Effector memory CD8-positive, alpha-beta T cell (primary cell): ENCODE results near the gene MT1A.

ENCODE experiments used
- ATAC-seq: fragments of 150-1000 bp; cut with Tn5 transposase; replicated peaks from 2 replicates; pipeline ENCODE4 v1.10.0; 2021; ENCODE audit warnings: mild to moderate bottlenecking, moderate library complexity
- DNase-seq, 3 experiments: peaks; one replicate each; pipeline ENCODE4 v3.0.0; 2021
- H3K27ac Mint-ChIP-seq, 2 donors: one replicate each; pipeline ENCODE4 v1.8.0; 2022; ENCODE audit warnings: mild to moderate bottlenecking in 2 of 2, mixed read lengths in 2 of 2, moderate library complexity in 2 of 2
- H3K27me3 Mint-ChIP-seq, 2 donors: one replicate each; pipeline ENCODE4 v1.8.0; 2022; ENCODE audit warnings: mixed read lengths in 2 of 2
- H3K36me3 Mint-ChIP-seq: one replicate; pipeline ENCODE4 v1.8.0; 2022; ENCODE audit warnings: mild to moderate bottlenecking, moderate library complexity, mixed read lengths; ENCODE audit not compliant: insufficient read depth
- H3K4me1 Mint-ChIP-seq, 2 donors: one replicate each; pipeline ENCODE4 v1.8.0; 2022; ENCODE audit warnings: low read depth in 2 of 2, mixed read lengths in 2 of 2
- H3K4me3 Mint-ChIP-seq, 2 donors: one replicate each; pipeline ENCODE4 v1.8.0; 2022; ENCODE audit warnings: mild to moderate bottlenecking in 2 of 2, mixed read lengths in 2 of 2, moderate library complexity in 2 of 2
- H3K9me3 Mint-ChIP-seq, 2 donors: one replicate each; pipeline ENCODE4 v1.8.0; 2022; ENCODE audit warnings: mixed read lengths in 2 of 2

Gene MT1A

DNA sequence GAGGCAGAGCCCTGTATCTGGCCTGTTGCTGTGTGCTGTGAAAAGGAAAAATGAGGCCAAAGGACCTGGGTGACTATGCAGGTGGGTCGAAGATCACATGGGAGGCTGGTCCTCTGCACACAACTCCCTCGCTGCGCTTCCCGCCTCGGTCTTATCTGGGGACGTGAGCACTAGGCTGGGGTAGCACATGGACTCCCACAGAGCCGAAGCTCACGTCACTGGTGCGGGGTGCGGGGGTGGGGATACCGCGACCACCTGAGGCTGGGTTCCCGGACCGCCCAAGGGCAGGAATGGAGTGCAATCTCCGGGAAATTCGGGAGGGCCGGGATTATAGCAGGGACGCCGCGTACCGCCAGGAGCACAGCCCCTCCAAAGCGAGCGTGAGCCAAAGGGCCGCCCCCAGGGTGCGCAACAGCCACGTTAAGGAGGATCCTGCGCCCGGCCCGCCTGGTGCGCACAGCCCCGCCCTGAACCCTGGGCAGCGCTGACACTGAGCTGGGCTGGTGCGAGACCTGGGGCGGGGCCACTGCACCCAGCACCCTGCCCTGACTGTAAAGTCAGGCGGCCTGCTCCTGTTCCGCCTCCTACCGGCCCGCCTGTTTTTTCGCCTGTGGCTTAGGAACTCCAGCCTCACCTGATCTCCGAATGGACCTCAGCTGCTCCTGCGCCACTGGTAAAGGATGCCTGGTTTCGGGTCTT is 4.8 kb downstream of the MT1A start:
- Mint-ChIP-seq H3K36me3 (no peaks in the 10 kb centered on the region), H3K4me1 (peaks cover 17% of the 10 kb centered on the region in 2 donors), H3K4me3 (peak overlapping the region; percentile 75), H3K27me3 (peaks cover 29 to 41% of the 10 kb centered on the region in 2 donors), H3K9me3 (no peaks in the 10 kb centered on the region), H3K27ac (peak overlapping the region in 1 of 2 donors; percentile 81)
- peak; percentile 73 to 76 (median 74) for DNase-seq
- ATAC-seq = peak; percentile 100

DNA sequence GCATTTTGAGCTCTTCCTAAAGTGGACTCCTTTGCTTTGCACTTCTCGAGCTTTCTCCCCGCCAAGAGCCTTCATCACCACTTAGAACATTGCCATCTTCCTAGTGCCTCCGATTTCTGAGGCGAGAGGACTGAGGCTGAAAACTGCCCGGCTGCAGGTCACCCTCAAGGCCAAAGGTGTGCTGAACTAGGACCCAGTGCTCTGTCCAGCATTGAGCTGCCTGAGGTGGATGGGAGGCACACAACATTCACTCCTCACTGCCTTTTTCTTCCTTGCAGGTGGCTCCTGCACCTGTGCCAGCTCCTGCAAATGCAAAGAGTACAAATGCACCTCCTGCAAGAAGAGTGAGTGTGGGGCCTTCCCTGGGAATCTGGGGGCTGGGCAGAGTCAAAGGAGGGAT is 5.4 kb downstream of the MT1A start:
- ATAC-seq = no peak
- Mint-ChIP-seq H3K9me3 (no peaks in the 10 kb centered on the region), H3K27ac (peak overlapping the region in 1 of 2 donors; percentile 81), H3K27me3 (peaks cover 23 to 41% of the 10 kb centered on the region in 2 donors), H3K4me1 (peaks cover 17% of the 10 kb centered on the region in 2 donors), H3K36me3 (no peaks in the 10 kb centered on the region), H3K4me3 (peak overlapping the region; percentile 75)
- DNase-seq = no peak

DNA sequence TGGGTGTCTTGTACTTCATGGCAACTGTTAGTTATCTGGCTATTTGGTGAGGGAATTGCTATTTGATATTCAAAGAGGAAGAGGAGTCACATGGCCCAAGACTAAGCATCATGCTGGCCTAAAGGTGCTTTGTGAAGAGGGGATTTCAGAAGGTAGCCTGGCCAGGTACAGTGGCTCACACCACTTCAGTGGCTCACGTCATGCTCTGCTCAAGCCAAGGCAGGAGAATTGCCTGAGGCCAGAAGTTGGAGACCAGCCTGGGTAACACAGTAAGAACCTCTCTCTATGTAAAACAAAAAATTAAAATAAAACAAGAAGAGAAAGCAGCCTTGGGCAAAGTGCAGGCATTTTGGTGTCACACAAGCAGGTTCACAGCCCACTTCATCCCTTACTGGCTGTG is 6.8 kb downstream of the MT1A start:
- H3K9me3 Mint-ChIP-seq = no peaks in the 10 kb centered on the region
- H3K27me3 Mint-ChIP-seq = peaks cover 9 to 36% of the 10 kb centered on the region in 2 donors
- ATAC-seq (no peak), DNase-seq (no peak)
- no peak overlapping the region for H3K4me3 Mint-ChIP-seq
- H3K27ac Mint-ChIP-seq = peak overlapping the region in 1 of 2 donors; percentile 25
- H3K4me1 Mint-ChIP-seq = peaks cover 17% of the 10 kb centered on the region in 2 donors
- no peaks in the 10 kb centered on the region for H3K36me3 Mint-ChIP-seq

DNA sequence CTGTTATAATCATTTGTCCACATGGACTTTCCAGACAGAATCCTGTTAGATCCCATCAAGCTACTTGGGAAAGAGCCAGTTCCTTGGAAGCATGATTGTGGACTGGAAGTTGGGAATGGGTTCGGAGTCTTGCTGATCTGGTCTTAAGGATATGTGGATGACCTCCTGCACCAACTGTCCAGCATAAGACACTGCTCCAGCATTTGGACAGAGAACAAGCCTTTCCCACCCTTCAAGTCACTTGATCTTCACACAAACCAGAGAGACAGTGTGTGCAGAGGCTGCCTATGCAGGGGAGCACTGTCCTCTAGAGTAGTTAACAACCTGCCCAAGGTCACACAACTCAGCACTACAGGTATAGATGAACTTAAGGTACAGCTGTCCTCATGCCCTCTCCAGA is 7.4 kb downstream of the MT1A start:
- no peak for ATAC-seq

DNA sequence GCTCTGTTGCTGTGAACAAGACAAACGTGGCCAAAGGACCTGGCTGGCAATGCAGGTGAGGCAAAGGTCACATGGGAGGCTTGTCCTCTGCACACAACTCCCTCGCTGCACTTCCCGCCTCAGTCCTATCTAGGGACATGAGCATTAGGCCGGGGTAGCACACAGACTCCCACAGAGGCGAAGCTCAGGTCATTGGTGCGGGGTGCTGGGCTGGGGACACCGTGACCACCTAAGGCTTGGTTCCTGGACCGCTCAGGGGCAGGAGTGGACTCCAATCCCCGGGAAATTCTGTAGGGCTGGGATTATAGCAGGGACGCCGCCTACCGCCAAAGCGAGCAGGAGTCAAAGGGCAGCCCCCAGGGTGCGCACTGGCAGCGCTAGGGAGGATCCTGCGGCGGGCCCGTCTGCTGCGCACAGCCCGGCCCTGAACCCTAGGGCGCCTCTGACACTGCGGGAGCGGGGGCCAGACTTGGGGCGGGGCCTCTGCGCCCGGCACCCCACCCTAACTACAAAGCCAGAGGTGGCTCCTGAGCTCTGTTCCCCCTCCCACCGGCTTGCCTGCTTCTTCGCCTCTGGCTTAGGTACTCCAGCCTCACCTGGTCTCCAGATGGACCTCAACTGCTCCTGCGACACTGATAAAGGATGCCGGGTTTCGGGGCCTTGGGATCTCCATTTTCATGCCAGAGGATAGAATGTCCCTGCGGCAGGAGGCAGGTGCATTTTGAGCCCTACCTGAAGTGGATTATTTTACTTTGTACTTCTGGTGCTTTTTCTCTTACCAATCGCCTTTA is 9.4 kb downstream of the MT1A start:
- H3K27ac Mint-ChIP-seq = no peak overlapping the region
- H3K36me3 Mint-ChIP-seq = no peaks in the 10 kb centered on the region

More for the DNA sequence above, 7.4 kb downstream of the MT1A start:
- Mint-ChIP-seq H3K9me3 (no peaks in the 10 kb centered on the region), H3K4me3 (no peak overlapping the region), H3K4me1 (peaks cover 17% of the 10 kb centered on the region in 2 donors), H3K27me3 (peaks cover 3 to 36% of the 10 kb centered on the region in 2 donors), H3K27ac (no peak overlapping the region), H3K36me3 (no peaks in the 10 kb centered on the region)
- DNase-seq = no peak

DNA sequence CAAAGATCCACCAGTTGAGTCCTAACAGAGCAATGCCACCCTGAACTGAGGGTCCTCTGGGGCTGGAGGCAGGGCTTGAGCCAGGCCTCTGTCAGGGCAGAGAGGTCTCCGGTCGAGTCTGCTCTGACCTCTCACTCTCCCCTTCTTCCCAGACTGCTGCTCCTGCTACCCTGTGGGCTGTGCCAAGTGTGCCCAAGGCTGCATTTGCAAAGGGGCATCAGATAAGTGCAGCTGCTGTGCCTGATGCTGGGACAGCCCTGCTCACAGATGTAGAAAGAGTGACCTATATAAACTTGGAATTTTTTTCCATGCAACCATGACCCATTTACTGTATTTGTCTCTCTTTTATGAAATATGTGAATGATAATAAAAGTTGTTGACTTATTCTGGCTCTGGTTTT is 10.8 kb downstream of the MT1A start:
- H3K27me3 Mint-ChIP-seq = peaks cover 0 to 58% of the 10 kb centered on the region in 2 donors
- DNase-seq (no peak), ATAC-seq (no peak)
- H3K4me3 Mint-ChIP-seq = no peak overlapping the region
- H3K36me3 Mint-ChIP-seq = no peaks in the 10 kb centered on the region
- H3K4me1 Mint-ChIP-seq = peaks cover under 1% of the 10 kb centered on the region in 2 donors
- no peaks in the 10 kb centered on the region for H3K9me3 Mint-ChIP-seq
- H3K27ac Mint-ChIP-seq = no peak overlapping the region

More for the DNA sequence above, 9.4 kb downstream of the MT1A start:
- no peaks in the 10 kb centered on the region for H3K9me3 Mint-ChIP-seq
- H3K4me3 Mint-ChIP-seq = no peak overlapping the region
- no peak for DNase-seq
- H3K4me1 Mint-ChIP-seq = peaks cover 13% of the 10 kb centered on the region in 2 donors
- peaks cover 0 to 52% of the 10 kb centered on the region in 2 donors for H3K27me3 Mint-ChIP-seq
- ATAC-seq = no peak

DNA sequence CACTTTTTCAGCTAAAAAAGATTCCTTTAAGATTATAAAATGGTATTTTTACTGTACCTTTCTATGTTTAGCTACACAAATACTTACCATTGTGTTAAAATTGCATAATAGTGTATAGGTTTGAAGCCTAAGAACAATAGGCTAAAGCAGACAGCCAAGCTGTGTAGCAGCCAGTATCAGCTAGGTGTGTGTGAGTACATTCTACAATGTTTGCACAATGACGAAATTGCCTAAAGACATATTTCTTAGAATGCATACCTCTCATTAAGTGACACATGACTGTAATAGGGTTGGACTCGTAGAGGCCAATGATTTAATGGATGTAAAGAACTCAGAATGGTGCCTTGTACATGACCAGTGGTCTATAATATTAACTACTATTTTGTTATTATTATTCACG is 11.4 kb downstream of the MT1A start:
- DNase-seq = no peak
- no peak for ATAC-seq

DNA sequence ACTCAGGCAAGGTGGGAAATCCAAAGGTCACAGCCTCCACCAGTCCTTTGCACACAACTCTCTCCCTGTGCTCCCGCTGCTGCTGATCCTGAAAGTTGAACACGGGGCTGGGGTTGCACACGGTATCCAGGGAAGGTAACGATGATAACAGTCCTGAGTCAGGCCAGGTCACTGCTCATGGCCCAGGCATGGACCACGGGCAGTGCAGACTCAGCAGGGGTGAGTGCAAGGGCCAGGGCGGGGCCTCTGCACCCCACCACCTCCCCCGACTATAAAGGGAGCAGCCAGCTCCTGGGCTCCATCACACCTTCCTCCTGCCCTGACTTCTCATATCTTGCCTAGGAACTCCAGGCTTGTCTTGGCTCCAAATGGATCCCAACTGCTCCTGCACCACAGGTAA is 13.1 kb downstream of the MT1A start, which contains the start of gene MT1B:
Gene MT1B, plus strand, starts transcription at position 301 of the 400 bp plus-strand sequence. Its CDS starts 68 bp downstream, at position 369.
- Mint-ChIP-seq H3K36me3 (no peaks in the 10 kb centered on the region), H3K4me1 (no peaks in the 10 kb centered on the region), H3K27ac (no peak within 1 kb of the TSS), H3K9me3 (no peaks in the 10 kb centered on the region), H3K27me3 (peaks cover 0 to 58% of the 10 kb centered on the region in 2 donors), H3K4me3 (no peak within 1 kb of the TSS)
- no peak for ATAC-seq
- no peak for DNase-seq

More for the DNA sequence above, 11.4 kb downstream of the MT1A start:
- H3K36me3 Mint-ChIP-seq = no peaks in the 10 kb centered on the region
- no peaks in the 10 kb centered on the region for H3K9me3 Mint-ChIP-seq
- no peak overlapping the region for H3K27ac Mint-ChIP-seq
- peaks cover 0 to 58% of the 10 kb centered on the region in 2 donors for H3K27me3 Mint-ChIP-seq
- H3K4me3 Mint-ChIP-seq = no peak overlapping the region
- no peaks in the 10 kb centered on the region for H3K4me1 Mint-ChIP-seq

DNA sequence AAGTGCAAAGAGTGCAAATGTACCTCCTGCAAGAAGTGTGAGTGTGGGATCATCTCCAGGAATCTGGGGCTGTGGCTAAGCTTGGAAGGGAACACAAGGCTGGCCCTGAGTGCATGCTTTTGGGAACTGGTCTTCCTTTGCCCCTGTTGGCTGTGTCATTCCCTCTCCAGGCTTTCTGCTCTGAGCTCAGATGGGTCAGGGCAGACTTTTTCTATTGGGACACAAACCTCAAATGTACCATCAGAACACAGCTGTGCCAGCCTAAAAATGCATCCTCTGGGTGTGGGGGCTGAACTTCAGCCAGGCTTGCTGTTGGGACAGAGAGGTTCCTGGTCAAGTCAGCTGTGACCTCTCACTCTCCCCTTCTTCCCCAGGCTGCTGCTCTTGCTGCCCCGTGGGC is 14.1 kb downstream of the MT1A start:
- Mint-ChIP-seq H3K36me3 (peaks cover 6% of the 10 kb centered on the region), H3K27ac (no peak overlapping the region), H3K27me3 (peaks cover 0 to 50% of the 10 kb centered on the region in 2 donors), H3K4me3 (no peak overlapping the region), H3K4me1 (peaks cover 0 to 4% of the 10 kb centered on the region in 2 donors), H3K9me3 (no peaks in the 10 kb centered on the region)
- no peak for DNase-seq
- no peak for ATAC-seq

DNA sequence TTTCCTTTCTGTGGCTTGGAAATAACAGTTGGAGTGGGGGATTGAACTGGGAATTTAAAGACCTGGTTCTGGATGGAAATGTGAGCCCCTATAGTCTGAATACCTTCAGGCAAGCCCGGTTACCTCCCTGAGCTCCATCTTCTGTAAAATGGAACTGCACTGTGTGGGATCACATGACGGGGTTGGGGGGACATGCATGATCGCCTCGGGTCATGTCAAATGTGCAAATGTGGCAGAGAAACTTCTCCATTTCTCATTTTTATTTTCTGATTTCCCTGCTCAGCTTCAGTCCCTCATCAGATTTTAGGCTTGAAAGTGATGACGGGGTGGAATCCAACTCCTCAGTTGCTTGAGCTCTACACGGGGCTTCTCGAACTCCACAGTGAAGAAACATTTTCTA is 14.8 kb downstream of the MT1A start:
- peaks cover 0 to 46% of the 10 kb centered on the region in 2 donors for H3K27me3 Mint-ChIP-seq
- H3K27ac Mint-ChIP-seq = no peak overlapping the region
- H3K4me3 Mint-ChIP-seq = no peak overlapping the region

DNA sequence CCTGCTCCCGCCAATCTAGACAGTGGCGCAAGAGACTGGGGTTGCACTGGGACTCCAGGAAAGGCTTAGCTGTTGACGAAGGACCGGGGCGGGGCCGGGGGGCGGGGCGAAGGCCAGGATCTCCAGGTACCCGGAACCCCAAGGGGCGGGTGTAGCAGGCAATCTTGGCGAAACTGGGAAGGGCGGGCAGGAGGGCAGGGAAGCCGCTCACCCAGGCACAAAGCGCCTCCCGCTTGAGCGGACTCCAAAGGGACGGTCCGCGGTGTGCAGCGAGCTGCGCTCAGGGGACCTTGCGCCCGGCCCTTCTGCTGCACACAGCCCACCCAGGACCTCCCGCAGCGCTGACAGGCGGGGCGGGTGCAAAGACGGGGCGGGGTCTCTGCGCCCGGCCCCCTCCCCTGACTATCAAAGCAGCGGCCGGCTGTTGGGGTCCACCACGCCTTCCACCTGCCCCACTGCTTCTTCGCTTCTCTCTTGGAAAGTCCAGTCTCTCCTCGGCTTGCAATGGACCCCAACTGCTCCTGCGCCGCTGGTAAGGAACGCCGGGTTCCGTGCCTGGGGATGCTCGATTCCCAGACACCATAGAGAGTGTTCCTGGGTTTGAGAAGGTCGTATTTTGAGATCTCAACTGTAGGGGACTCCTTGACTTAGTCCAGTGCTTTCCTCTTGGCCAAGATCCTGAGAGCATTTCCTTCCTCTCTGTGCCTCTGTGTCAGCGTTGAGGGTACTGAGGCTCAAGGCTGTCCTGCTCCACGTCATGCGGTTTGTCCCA is 19.3 kb downstream of the MT1A start, which contains the start of gene MT1F:
Gene MT1F, plus strand, starts transcription at position 405 of the 772 bp plus-strand sequence. Its CDS starts 100 bp downstream, at position 505.
- Mint-ChIP-seq H3K27me3 (peaks cover 0 to 14% of the 10 kb centered on the region in 2 donors), H3K36me3 (peaks cover 9% of the 10 kb centered on the region), H3K4me1 (peaks cover 18 to 20% of the 10 kb centered on the region in 2 donors), H3K4me3 (peak within 1 kb of the TSS; percentile 89 to 98), H3K9me3 (no peaks in the 10 kb centered on the region), H3K27ac (peak within 1 kb of the TSS; percentile 90 to 94)
- DNase-seq (peak; percentile 39 to 54 (median 45)), ATAC-seq (peak; percentile 84)

More for the DNA sequence above, 14.8 kb downstream of the MT1A start:
- peaks cover 5 to 8% of the 10 kb centered on the region in 2 donors for H3K4me1 Mint-ChIP-seq
- DNase-seq = no peak
- H3K9me3 Mint-ChIP-seq = no peaks in the 10 kb centered on the region
- ATAC-seq = no peak
- H3K36me3 Mint-ChIP-seq = peaks cover 9% of the 10 kb centered on the region

DNA sequence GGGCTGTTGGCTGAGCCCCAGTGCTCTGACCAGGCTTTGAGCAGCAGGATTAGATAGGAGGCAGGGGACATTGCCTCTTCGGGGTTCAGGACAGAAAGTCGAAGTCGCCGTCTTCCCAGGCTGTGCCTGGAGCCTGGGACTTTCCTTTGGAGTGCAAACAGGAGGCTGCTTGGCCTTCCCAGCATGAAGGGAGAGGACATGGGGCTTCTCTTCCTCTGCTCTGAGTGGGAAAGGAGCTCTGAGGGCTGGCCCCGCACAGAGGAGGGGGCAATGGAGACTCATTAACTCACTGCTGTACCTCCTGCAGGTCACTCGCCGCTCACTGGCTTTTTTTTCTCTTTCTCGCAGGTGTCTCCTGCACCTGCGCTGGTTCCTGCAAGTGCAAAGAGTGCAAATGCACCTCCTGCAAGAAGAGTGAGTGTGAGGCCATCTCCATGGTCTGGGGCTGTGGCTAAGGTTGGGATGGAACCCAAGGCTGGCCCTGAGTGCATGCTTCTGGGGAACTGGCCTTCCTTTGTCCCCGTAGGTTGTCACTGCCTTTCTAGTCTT is 19.9 kb downstream of the MT1A start:
- Mint-ChIP-seq H3K4me1 (peaks cover 21 to 23% of the 10 kb centered on the region in 2 donors), H3K27ac (peak overlapping the region; percentile 90 to 94), H3K9me3 (no peaks in the 10 kb centered on the region), H3K36me3 (peaks cover 9% of the 10 kb centered on the region), H3K4me3 (peak overlapping the region; percentile 89 to 98), H3K27me3 (peaks cover 0 to 13% of the 10 kb centered on the region in 2 donors)
- ATAC-seq (no peak), DNase-seq (no peak)
